Measurements from ENCODE around the gene SPP1.

DNA sequence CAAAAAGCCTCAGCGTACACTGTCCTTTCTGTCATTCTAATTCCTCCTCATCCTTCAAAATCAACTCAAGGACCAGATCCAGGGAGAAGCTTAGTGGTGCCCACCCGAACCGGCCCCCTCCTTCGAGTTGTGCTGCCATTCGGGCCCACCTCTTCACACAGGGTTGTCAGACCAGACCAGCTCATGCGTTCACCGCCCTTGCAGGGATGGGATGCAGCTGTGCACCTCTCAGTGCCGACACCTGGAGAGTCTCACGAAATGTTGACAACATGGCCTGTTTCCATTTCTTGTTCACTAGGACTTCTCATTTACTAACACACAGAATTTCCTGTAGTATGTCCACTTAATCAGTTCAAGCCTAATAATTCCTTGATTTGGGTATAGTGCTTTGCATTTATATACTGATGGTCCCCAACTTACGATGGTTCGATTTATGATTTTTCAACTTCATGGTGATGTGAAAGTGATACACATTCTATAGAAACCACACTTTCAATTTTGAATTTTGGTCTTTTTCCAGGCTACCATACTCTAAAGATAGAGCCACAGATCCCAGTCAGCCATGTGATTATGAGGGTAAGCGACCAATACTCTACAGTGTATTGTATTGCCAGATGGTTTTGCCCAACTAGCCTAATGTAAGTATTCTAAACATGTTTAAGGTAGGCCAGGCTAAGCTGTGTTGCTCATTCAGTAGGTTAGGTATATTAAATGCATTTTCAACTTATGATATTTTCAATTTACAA lies 55.2 kb downstream of the SPP1 start:
- TF ChIP-seq POLR2AphosphoS5 (IDR thresholded peaks at IDR 0.05; ENCODE audit: insufficient read depth in 1 of 2, low read depth in 1 of 2) (no peak), POLR2A (IDR thresholded peaks at IDR 0.05) (no peak), CTCF (IDR thresholded peaks at IDR 0.05) (no peak)
